ENCODE measurements around the gene GJA4. TPM values are rescaled to one million over a fixed set of nuclear protein-coding genes. Genes with fewer than 3 reads are reported as not detected.

Gene GJA4
- total RNA-seq, 4 donors from 2014 or later: 14.4 to 41.4 (median 27.7) TPM

- Histone ChIP-seq H3K4me3 (no peak overlapping the region), H3K4me1 (no peaks in the 10 kb centered on the region), H3K36me3 (no peaks in the 10 kb centered on the region), H3K27ac (no peak overlapping the region), H3K9me3 (no peaks in the 10 kb centered on the region), H3K27me3 (peaks cover 0 to 5% (median 0%) of the 10 kb centered on the region in 3 donors)
- in situ Hi-C loops (cut with MboI; ENCODE audit: low sequenced_read_pairs in 4 of 4) (loop anchor here (10.0 to 25.0 kb wide), 2 partner anchors 1109 to 1111 kb away; no protein-coding TSS in a partner anchor), intact Hi-C loops (cut with DNase I; ENCODE audit: low total_unique reads) (no loop called here)
- ATAC-seq (no peak), DNase-seq (no peak)
- TF ChIP-seq CTCF (IDR thresholded peaks at IDR 0.05 in 4 of 5, conservative IDR thresholded peaks at IDR 0.05 in 1 of 5) (no peak), POLR2A (IDR thresholded peaks at IDR 0.05) (no peak)
Measured at GRCh38 chr1:34746101-34746500, 46.7 kb upstream of the GJA4 start.

DNA sequence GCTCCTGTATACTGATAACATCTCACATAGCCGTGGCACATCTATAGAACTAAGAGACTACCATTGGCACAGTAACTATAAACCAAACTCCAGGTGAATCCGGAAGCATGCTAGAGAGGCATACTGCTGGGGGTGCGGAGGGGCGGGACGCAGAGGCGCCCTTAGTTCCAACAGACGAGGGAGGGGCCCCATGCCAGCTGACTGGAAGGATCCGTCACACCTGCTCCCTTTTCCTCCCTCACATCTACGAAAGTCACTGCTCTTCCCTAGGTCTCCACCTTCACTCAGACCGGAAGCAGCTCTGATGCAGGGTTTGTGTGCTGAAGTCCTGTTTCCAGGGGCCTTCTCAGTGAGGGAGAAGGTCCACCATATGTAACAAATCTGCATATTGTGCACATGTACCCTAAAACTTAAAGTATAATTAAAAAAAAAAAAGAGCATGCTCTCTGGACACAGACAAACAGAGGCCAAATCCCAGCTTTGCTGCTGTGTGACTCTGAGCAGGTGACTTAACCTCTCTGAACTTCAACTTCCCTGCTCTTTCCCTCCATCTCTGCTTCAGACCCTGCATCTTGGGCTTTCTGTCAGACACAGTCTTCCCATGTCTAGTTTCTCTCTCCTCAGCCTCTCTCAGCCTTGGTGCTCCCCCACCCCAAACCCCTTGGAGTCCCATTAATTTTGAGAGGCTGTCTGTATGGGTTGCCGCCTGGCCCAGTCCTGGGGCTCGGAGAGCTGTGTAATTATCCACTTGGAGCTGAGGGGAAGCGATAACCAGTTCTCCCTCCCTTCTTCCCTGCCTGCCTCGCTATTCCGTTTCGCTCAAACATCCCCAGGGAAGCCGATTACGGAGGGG is 45.8 kb upstream of the GJA4 start:
- Histone ChIP-seq H3K9me3 (no peaks in the 10 kb centered on the region), H3K27me3 (peaks cover 0 to 5% (median 0%) of the 10 kb centered on the region in 3 donors), H3K36me3 (no peaks in the 10 kb centered on the region), H3K4me1 (no peaks in the 10 kb centered on the region), H3K4me3 (no peak overlapping the region), H3K27ac (no peak overlapping the region)
- no peak for TF ChIP-seq POLR2A (IDR thresholded peaks at IDR 0.05)
- TF ChIP-seq CTCF (IDR thresholded peaks at IDR 0.05 in 4 of 5, conservative IDR thresholded peaks at IDR 0.05 in 1 of 5): no peak
- intact Hi-C loops (cut with DNase I; ENCODE audit: low total_unique reads): no loop called here
- DNase-seq (no peak), ATAC-seq (no peak)
- in situ Hi-C loops (cut with MboI; ENCODE audit: low sequenced_read_pairs in 4 of 4): loop anchor here (10.0 to 25.0 kb wide), 2 partner anchors 1110 to 1112 kb away; no protein-coding TSS in a partner anchor

- peaks cover 0 to 5% (median 0%) of the 10 kb centered on the region in 3 donors for H3K27me3 ChIP-seq
- no peak overlapping the region for H3K27ac ChIP-seq
- H3K9me3 ChIP-seq: no peaks in the 10 kb centered on the region
- no peaks in the 10 kb centered on the region for H3K4me1 ChIP-seq
- DNase-seq: no peak
- H3K36me3 ChIP-seq: no peaks in the 10 kb centered on the region
- TF ChIP-seq CTCF (IDR thresholded peaks at IDR 0.05 in 4 of 5, conservative IDR thresholded peaks at IDR 0.05 in 1 of 5) (no peak), POLR2A (IDR thresholded peaks at IDR 0.05) (no peak)
- H3K4me3 ChIP-seq: no peak overlapping the region
- in situ Hi-C loops (cut with MboI; ENCODE audit: low sequenced_read_pairs in 4 of 4): loop anchor here (10.0 to 25.0 kb wide), 2 partner anchors 1110 to 1113 kb away; no protein-coding TSS in a partner anchor
- no peak for ATAC-seq
- intact Hi-C loops (cut with DNase I; ENCODE audit: low total_unique reads): no loop called here
Measured at GRCh38 chr1:34747638-34747941, 45.2 kb upstream of the GJA4 start.

DNA sequence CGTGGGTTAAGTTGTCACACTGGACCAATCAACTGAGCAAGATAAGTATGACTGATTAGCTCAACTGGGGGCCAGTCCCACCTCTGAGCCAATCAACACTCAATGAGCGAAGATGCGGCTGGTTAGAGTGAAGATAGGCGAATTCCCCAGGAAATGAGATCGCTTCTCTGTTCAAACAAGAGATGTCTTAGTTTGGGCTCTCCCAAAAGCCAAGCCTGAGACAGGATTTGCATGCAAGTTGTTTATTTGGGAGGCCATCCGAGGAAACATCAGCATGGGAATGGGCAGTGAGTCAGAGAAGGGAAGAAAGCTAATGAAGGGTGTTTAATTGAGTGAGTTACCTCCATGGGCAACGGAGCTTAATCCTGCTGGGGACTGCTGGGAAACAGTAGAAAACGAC is 42.8 kb upstream of the GJA4 start:
- intact Hi-C loops (cut with DNase I; ENCODE audit: low total_unique reads) (no loop called here), in situ Hi-C loops (cut with MboI; ENCODE audit: low sequenced_read_pairs in 4 of 4) (loop anchor here (10.0 to 25.0 kb wide), 2 partner anchors 1113 to 1115 kb away; no protein-coding TSS in a partner anchor)
- Histone ChIP-seq H3K4me1 (no peaks in the 10 kb centered on the region), H3K9me3 (no peaks in the 10 kb centered on the region), H3K4me3 (no peak overlapping the region), H3K36me3 (no peaks in the 10 kb centered on the region), H3K27ac (no peak overlapping the region), H3K27me3 (peaks cover 0 to 5% (median 0%) of the 10 kb centered on the region in 3 donors)
- DNase-seq: no peak
- TF ChIP-seq POLR2A (IDR thresholded peaks at IDR 0.05): no peak
- TF ChIP-seq CTCF (IDR thresholded peaks at IDR 0.05 in 4 of 5, conservative IDR thresholded peaks at IDR 0.05 in 1 of 5): no peak
- ATAC-seq: no peak

All from gastrocnemius medialis (tissue), 4 donors.